SH-SY5Y (cell line): Measurements from ENCODE around the gene IFT43.

Experiments used
- GATA2 ChIP-seq: IDR thresholded peaks from 2 replicates; pipeline ENCODE4 v1.6.1; 2011; ENCODE audit warnings: mild to moderate bottlenecking, low read depth, low read length
- GATA3 ChIP-seq: IDR thresholded peaks from 2 replicates; pipeline ENCODE4 v1.6.1; 2011; ENCODE audit warnings: low read depth, mild to moderate bottlenecking, low read length, moderate library complexity

IFT43 gene

DNA sequence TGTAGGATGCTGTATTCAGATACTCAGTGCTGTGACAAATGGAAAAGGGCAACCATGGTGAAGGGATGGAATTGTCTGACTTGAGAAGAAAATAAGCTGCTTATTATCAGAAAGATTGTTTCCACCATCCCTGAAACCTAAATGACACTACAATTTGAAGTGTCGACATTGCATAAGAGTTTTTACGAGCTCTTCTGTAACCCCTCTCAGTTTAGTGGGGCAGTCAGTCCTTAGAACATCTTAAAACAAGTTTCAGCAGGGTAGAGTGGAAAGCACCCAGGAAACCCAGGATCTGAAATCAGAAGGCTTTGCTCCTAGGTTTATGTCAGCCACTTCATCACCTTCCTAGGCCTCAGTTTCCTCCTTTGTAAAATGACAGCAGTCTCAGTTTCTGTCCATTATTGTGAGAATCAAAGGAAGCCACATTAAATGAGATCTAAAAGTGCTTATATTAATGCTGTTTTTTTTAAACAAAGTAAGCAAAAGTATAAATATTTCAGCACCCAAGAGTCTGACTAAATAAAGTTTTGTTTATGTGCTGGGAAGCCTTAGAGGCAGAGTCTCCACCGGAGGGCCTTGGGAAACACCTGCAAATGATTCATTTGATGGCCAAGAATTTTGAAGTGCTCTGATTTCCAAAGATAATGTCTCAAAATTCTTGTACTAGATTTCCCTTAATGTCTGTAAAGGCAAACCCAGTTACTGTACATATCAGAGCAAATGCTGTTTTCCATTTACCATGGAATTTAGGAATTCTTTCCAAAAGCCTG is 1.8 kb downstream of the IFT43 start:
- TF ChIP-seq GATA2 (no peak), GATA3 (no peak)

DNA sequence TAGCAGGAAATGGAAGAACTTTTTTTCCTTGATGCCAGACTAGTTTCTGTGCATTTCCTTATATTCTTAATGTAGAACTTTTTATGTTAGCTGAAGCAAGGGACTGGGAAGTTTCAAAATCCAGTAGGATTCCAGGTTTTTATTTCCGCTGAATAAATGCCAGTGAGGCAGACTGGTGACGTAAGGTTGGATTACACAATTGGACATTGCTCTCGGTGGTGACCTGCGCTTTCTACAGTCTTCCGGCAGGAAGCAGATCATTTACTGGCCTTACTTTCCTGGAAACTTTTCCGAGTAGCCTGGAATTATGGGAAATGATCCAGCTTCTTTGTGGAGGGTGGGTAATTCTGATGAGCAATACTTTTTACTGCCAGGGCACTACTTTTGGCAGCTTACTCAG is 3.6 kb downstream of the IFT43 start:
- TF ChIP-seq GATA2 = no peak
- no peak for TF ChIP-seq GATA3

DNA sequence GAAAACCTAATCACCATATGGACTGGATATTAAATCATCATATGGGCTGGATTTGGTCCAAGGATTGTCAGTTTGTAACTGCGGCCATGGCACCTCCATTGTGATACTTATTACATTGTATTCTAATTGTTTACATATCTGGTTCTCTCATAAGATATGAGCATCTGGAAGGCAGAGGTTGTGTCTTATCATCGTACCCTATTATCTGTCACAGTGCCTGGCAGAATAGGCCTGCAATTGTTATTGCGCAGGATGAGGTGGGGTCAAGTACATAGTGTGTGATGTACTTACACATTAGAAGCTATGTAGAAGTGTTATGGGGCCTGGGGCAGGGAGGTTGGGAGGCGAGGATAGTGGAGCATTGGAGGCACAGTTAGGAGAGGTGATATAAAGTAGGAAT is 4.7 kb downstream of the IFT43 start:
- TF ChIP-seq GATA2 (no peak), GATA3 (no peak)

DNA sequence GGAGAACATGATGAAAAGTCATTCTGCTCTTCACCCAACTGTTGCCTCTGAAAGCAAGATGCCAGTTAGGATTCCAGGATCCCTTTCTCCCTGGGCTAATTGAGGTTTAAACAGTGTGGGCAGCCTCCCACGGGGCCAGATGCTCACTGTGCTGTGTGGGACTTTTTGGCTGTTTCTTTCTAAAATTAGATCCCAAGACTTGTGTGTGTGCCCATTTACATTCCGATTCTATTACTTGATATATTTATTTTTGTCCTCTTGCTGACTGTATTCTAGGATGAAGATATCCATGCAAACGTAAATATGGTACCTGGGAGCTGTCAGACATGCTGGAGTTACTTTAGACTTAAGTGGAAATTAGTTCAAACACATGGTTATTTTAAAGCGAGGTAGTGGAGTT is 6.2 kb downstream of the IFT43 start:
- no peak for TF ChIP-seq GATA3
- TF ChIP-seq GATA2 = no peak

DNA sequence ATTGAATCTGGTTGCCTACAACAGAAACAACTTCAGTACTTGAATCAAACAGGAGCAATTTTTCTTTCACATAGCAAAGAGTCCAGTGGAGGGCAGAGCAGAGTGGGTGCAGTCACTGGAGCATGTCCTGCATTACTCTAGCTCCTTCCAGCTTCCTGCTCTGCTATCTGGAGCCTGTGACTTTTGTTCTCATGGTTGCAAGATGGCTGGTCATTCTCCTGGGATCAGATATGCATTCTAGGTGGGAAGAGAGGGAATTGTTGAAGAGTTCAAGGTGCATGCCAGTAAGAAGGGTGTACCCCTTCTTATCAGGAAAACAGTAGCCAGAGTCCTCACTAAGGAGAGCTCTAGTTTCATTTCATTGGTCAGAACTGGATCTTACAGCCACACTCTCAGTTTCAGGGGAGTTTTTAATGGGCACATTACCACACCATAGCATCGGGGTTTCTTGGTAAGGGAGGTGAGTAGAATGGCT is 8.0 kb downstream of the IFT43 start:
- no peak for TF ChIP-seq GATA2
- no peak for TF ChIP-seq GATA3

DNA sequence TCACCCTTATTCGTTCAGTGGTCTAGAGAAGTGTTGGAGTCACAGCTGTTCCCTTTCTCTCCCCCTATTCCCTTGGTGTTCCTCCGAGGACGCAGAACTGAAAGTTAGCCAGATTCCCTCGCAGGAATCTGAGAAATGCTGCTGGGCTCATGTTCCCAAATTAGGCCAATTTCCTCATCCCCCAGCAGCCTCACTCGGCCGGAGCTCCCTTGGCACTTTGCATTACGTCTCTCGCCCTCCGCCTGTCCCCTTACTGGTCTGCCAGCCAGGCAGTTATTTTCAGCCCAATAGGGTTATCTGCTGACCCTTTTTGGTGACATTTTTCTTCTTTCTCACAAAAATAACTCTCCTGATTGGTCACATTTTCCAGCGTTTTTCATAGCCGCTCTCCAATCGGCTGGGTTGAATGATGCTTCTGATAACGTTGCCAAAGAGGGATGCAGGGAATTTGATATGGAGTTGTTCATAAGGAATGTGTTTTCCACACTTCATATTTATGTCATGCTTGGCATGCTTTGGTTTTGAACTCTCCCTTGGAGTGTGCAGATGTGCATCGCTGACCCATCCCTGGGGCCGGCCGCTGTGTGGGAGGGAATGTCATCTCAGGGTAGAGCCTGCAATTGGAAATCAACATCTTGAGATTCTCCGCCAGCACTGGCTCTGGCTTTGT is 9.9 kb downstream of the IFT43 start:
- no peak for TF ChIP-seq GATA2
- no peak for TF ChIP-seq GATA3

DNA sequence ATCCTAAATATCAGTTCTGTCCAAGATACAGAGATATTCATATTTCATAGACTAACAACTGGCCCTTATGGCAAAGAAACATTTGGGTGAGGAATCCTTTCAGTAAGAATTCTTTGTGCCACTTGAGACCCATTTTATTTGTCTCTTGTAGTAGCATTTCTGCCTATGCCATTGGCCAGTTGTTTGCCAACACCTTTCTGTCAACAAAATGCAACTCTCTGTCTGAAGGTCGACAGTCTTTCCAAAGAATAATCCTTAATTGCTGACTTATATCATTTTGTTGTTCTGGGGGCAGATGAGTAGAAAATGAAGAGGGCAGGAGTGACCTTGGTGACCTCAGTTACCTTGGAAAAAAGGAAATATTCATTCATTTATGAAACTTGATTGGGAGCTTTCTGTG is 10.9 kb downstream of the IFT43 start:
- no peak for TF ChIP-seq GATA2
- TF ChIP-seq GATA3 = no peak

DNA sequence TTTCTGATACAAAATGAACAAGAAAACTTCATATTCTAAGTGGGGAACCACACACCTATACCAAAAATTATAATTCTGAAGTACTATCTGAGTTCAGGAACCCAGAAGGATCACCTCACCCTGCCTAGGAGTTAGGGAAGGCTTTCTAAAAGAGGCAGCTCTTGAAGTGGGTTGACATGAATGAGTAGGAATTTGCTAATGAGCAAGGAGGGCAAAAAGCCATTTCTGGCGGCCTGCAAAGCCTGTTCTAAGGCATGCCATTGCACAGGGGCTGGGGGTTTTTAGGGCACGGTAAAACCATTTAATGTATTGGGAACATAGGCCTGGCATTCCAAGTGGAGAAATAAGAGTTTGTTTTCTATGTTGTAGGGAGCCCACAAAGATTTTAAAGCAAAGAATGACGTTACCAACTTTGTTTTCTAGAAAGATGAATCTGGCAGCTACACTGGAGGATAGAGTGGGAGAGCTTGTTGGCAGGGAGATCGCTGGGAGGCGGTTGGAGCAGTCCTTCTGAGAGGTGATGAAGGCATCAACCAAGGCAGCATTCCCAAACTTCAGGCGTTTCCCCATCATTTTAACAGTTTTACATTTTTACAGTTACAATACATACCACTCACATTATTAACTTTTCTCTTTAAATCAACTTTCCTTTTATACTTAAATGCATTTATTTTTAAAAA is 14.1 kb downstream of the IFT43 start:
- TF ChIP-seq GATA3 = no peak

DNA sequence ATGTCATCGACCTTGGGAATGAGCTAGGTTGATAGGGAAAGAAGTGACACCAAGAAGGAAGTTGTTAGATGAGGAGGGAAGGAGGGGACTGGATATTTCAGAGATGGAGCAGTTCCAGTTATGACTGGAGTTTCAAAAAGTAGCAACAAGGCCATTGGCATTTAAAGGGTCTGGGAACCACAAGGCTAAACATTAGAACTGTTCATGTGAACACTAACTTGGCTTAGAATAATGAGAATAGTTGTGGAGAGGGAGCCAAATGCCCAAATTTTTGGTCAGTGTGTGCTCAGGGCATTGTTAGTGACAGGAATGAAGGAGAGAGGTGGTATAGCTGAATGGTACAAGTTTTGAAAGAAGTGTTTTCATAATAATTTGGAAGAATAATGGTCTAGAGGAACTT is 16.8 kb downstream of the IFT43 start:
- TF ChIP-seq GATA3 (no peak), GATA2 (no peak)

DNA sequence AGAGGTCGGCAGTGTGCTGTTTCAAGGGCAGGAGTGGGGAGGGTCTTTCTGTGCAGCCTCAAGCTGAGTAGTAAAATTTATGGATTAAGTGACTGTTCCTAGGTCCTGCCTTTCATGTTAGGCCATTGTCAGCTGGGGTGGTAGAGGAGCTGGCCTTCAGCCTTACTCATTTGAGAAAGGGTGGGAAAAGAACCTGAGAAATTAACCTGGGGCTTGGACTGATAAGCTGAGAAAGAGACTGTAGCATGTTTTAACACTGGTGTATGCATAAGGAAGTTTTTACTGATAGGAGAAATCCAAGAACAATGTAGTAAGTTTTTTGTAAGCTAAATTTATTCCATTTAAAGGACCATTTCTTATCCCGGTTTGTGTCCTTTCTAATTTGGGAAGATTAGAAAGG is 20.7 kb downstream of the IFT43 start:
- no peak for TF ChIP-seq GATA2
- TF ChIP-seq GATA3 = no peak

DNA sequence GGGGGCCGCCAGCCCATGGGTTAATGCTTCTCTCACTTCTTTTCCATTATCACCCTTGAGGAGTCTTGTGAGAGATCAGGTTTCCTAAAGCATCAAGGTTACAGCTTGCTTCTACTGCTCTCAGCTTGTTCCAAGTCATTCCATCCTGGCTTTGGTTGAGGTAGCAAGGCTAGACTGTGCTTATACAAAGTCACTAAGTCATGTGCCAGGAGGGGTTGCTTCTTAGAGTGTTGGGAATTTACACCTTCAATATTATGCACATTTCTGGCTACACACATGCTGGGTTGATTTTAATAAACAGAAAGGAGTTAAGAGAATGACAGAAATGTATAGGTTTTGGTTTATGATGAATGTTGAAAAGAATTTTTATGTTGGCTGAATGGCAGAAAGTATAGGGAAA is 21.8 kb downstream of the IFT43 start:
- no peak for TF ChIP-seq GATA3
- TF ChIP-seq GATA2 = no peak

DNA sequence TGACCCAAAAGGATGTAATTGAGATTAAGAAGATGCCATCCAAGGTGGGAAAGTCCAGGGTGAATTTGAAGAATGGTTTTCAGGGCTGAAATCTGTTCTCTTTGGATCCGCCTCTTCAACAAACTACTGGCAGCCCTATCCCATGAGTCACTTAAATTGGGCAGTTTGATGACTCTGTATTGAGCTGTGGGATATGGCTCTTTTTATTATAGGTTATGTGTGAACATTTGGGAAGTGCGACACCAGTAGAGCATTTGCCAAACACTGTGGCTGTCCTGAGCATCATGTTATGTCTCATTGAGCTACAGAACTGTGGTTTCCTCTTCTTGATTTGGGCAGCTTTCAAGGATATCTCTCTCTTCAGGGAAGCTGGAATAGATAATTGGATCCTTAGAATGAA is 22.3 kb downstream of the IFT43 start:
- TF ChIP-seq GATA3 (no peak), GATA2 (no peak)

DNA sequence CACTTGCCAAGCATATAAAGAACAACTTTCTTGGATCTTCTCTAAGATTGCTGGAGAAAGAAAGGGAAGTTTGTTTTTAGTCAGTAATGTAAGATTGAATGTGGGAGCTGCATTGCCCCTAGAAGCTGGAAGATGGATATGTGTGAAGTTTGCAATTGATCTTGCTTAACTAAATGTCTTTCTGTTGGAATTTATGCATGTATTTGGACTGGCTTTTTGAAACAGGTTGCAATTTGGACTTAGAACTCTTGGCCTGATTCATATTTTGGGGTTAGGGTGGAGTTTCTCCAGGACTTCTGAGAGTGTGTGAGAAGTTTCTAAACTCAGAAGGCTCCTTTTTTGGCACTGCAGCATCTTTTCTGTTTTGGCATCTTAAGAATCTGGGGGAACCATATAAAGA is 26.4 kb downstream of the IFT43 start:
- TF ChIP-seq GATA3 = no peak
- no peak for TF ChIP-seq GATA2

DNA sequence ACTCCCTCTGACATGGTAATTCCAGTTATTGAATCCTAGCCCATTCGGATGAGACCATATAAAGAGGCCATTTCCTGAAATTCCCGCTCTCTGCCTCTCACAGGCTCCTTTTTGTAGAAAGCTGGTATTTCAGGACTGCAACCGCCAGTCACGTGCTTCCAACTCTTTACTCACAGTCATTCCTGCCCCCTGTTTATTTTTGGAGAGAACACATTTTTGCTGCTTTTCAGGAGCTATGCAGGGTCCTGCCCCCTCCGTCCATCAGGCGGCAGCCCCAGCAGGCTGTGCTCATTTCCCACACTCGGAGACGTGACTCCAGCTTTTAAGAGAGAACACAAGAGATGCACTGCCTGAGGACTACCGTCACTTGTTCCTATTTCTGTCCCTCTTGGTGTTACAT is 26.8 kb downstream of the IFT43 start:
- TF ChIP-seq GATA3 (no peak), GATA2 (no peak)

DNA sequence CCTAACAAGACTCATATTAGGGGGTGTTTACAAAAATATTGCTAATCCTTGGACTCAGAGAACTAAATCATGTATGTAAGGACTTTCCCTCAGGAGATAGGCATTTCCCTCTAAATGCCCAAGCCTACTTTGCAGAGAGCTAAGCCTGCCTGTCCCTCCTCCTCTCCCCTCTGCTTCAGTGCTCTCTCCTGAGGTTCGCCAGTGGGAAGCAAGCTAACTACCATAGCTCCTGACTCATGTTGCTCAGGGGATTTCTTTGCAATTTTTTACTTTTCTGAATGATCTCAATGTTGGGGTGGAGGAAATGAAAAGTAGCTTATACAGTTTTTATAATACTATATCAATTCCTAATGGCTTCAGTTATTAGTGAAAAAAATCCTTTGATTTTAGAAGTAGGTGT is 29.6 kb downstream of the IFT43 start:
- TF ChIP-seq GATA3 (no peak), GATA2 (no peak)

DNA sequence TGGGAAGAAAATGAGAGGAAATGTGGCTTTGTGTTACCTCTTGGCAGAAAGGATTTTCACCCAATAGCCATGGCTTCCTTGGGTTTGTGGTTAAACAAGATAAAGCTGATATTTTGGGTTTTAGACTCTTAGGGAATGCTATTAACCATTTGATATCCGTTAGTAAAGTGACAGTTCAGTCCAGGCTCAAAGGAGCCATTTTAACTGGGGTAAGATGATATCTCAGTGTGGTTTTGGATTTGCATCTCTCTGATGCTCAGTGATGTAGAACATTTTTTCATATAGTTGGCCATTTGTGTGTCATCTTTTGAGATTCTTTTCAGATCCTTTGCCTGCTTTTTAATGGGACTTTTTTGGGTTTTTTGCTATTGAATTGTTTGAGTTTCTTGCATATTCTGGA is 30.1 kb downstream of the IFT43 start:
- TF ChIP-seq GATA3 (no peak), GATA2 (no peak)
